ENCODE measurements around the gene SYNDIG1.

GRCh38 chr20:24473435-24474223 is 4.2 kb downstream of the SYNDIG1 start:
- TF ChIP-seq CTCF (IDR thresholded peaks at IDR 0.05; ENCODE audit: insufficient read depth, low read length) (no peak), GABPA (IDR thresholded peaks at IDR 0.05; ENCODE audit: low read depth) (no peak), POLR2AphosphoS5 (IDR thresholded peaks at IDR 0.05; ENCODE audit: low read depth) (no peak), REST (IDR thresholded peaks at IDR 0.05; ENCODE audit: insufficient replicate concordance, low read depth) (no peak)
